SK-N-SH treated with all-trans-retinoic acid at 6 μM for 48 hours (cell line): ENCODE results near the gene ANKRD17.

ENCODE experiments used
- PATZ1 ChIP-seq: fragments of 250-450 bp; sonication (Bioruptor Pico); IDR thresholded peaks from 2 replicates; pipeline ENCODE4 v1.8.0; 2020; ENCODE audit warnings: mild to moderate bottlenecking, moderate library complexity, borderline replicate concordance
- SNAI2 ChIP-seq: fragments of 250-450 bp; sonication (Bioruptor Pico); IDR thresholded peaks from 2 replicates; pipeline ENCODE4 v1.5.0; 2020; ENCODE audit warnings: mild to moderate bottlenecking, moderate library complexity
- TCF4 ChIP-seq: fragments of 250-450 bp; sonication (Bioruptor Pico); IDR thresholded peaks from 2 replicates; pipeline ENCODE4 v1.8.0; 2021; ENCODE audit warnings: mild to moderate bottlenecking, moderate library complexity, borderline replicate concordance
- ZNF565 ChIP-seq: fragments of 450-650 bp; formaldehyde crosslinking; conservative IDR thresholded peaks from 2 replicates; pipeline ENCODE4 v1.5.0; 2020; ENCODE audit warnings: low read depth, mild to moderate bottlenecking, moderate library complexity

GRCh38 chr4:73224886-73225285 lies 33.7 kb downstream of the ANKRD17 start:
- TF ChIP-seq ZNF565 (CRISPR knock-in tag) (no peak), TCF4 (CRISPR knock-in tag) (no peak), PATZ1 (CRISPR knock-in tag) (no peak), SNAI2 (CRISPR knock-in tag) (no peak)
